Adrenal gland (tissue), 12 donors: ENCODE measurements around the gene ZSWIM5. TPM values are rescaled to one million over a fixed set of nuclear protein-coding genes. Genes with fewer than 3 reads are reported as not detected.
A peak's percentile ranks its signal among the peaks of the same experiment; 100 is the strongest.

Experiments
- DNase-seq, 7 donors: peaks; one replicate each; pipeline ENCODE4 v3.0.0-alpha.2; 2019 to 2020
- H3K27ac ChIP-seq, 5 donors: fragments of 200-600 bp; sonication (generic) in 4 of 5; 1 replicate in 3 of 5; 2 replicates in 2 of 5; pipeline versions ENCODE4 v1.5.1 to v1.8.0; 2016 to 2020; ENCODE audit warnings: mild to moderate bottlenecking in 1 of 5
- H3K27me3 ChIP-seq: fragments of 200-600 bp; 2 replicates; pipeline ENCODE4 v1.8.0; 2021
- H3K36me3 ChIP-seq, 2 donors: fragments of 200-600 bp; replicated peaks in 1 of 2; 1 replicate in 1 of 2; 2 replicates in 1 of 2; pipeline versions ENCODE4 v1.5.1 to v1.8.0; 2018 to 2022
- H3K4me1 ChIP-seq, 2 donors: fragments of 200-600 bp; replicated peaks in 1 of 2; 1 replicate in 1 of 2; 2 replicates in 1 of 2; pipeline versions ENCODE4 v1.5.1 to v1.8.0; 2018 to 2021
- H3K4me3 ChIP-seq, 4 donors: fragments of 200-600 bp; sonication (generic) in 3 of 4; one replicate each; pipeline ENCODE4 v1.5.1; 2016 to 2018
- H3K9me3 ChIP-seq, 3 donors: fragments of 200-600 bp; sonication (generic) in 1 of 3; replicated peaks in 1 of 3; 1 replicate in 2 of 3; 2 replicates in 1 of 3; pipeline versions ENCODE4 v1.5.1 to v1.8.0; 2016 to 2021
- CTCF ChIP-seq, 6 experiments: fragments of 450-650 bp in 4 of 6; fragments of 200-600 bp in 2 of 6; sonication (generic) in 1 of 6; IDR thresholded peaks; 1 replicate in 5 of 6; 2 replicates in 1 of 6; pipeline versions ENCODE4 v1.5.1 to v1.8.0; 2016 to 2021; ENCODE audit warnings: antibody characterized with exemption in 6 of 6, mild to moderate bottlenecking in 2 of 6, moderate library complexity in 1 of 6
- POLR2A ChIP-seq, 2 donors: fragments of 450-650 bp; IDR thresholded peaks; one replicate each; pipeline ENCODE4 v1.6.1; 2017; ENCODE audit warnings: antibody characterized with exemption in 2 of 2, mild to moderate bottlenecking in 2 of 2, moderate library complexity in 1 of 2
- WGBS, 4 donors: extraction: QIAGEN DNeasy Blood & Tissue Kit in 2 of 4; methylation state at CpG; one replicate each; pipeline versions ENCODE4 v1.1.5 to v1.1.7; 2013 to 2017; 5-methylcytosine and 5-hydroxymethylcytosine counted together
- intact Hi-C, 2 donors: fragments of 100-400 bp; cut with DNase I; formaldehyde crosslinking; loops; one replicate each; pipeline versions ENCODE4 v1.14.1 to v1.15.0; 2022 to 2023
- polyA plus RNA-seq, 3 donors: library from polyadenylated mRNA; stranded (reverse); fragments of 200-250 nt in 2 of 3; fragments of 350-450 nt in 1 of 3; fragmentation: Illumina TruSeq in 1 of 3; extraction: RNeasy Lipid Tissue Mini Kit (QIAGEN cat#74804) in 1 of 3; gene quantifications; one replicate each; pipeline ENCODE4 v1.2.3, GENCODE V29; 2013 to 2014
- total RNA-seq, 9 donors: library from RNA; depleted of rRNA in 4 of 9; stranded (reverse); fragments of >200 nt in 4 of 9; fragments of 120-200 nt in 1 of 9; fragmentation: NEBNext Ultra II Directional in 1 of 9; extraction: Animal tissue kit (Norgen Biotek cat#: 25700) in 1 of 9; gene quantifications; one replicate each; pipeline versions ENCODE4 v1.1.0 to v1.2.4, GENCODE V29; 2013 to 2023
- donor health status: healthy with polysubstance abuse.
- donor health status: Bipolar disorder and iron deficiency.
- donor health status: DM: yes; HTN: yes; CAD: no.
- donor health status: DM: no; HTN: no; CAD: no.
- donor health status: DM: no; HTN: no; CAD: no.
- donor health status: DM: yes; HTN: yes; CAD: no.

The ZSWIM5 gene
- total and polyA plus RNA-seq, 12 donors = 5.0 to 34.0 (median 18.7) TPM

GRCh38 chr1:45015683-45016082 lies 190.7 kb downstream of the ZSWIM5 start:
- Histone ChIP-seq H3K9me3 (no peaks in the 10 kb centered on the region), H3K27me3 (no peaks in the 10 kb centered on the region), H3K36me3 (peaks cover 0 to 10% of the 10 kb centered on the region in 2 donors), H3K4me1 (peaks cover 28 to 33% of the 10 kb centered on the region in 2 donors), H3K27ac (no peak overlapping the region), H3K4me3 (no peak overlapping the region)
- DNase-seq = peak in 1 of 7 donors; percentile 6
- WGBS, 4 donors = 66 to 79% (median 73%) methylated on average over 2 of the region's 2 CpGs
- intact Hi-C loops = loop anchor here (5.0 to 10.0 kb wide), 2 partner anchors 282 to 479 kb away; partner anchors contain the start of gene TESK2 (in 1 of the 2)
- TF ChIP-seq POLR2A (IDR thresholded peaks at IDR 0.05) (no peak), CTCF (IDR thresholded peaks at IDR 0.05) (no peak)

GRCh38 chr1:45014321-45015028 lies 191.9 kb downstream of the ZSWIM5 start:
- peak overlapping the region in 3 of 5 donors; percentile 28 to 70 (median 64) for H3K27ac ChIP-seq
- no peaks in the 10 kb centered on the region for H3K9me3 ChIP-seq
- intact Hi-C loops = loop anchor here (5.0 to 10.0 kb wide), 2 partner anchors 283 to 480 kb away; partner anchors contain the start of gene TESK2 (in 1 of the 2)
- peaks cover 0 to 13% of the 10 kb centered on the region in 2 donors for H3K36me3 ChIP-seq
- WGBS, 4 donors = 18 to 25% (median 24%) methylated on average over 5 to 6 of the region's 6 CpGs
- H3K4me1 ChIP-seq = peaks cover 38 to 44% of the 10 kb centered on the region in 2 donors
- peak; percentile 85 to 96 (median 91) for DNase-seq
- no peak overlapping the region for H3K4me3 ChIP-seq
- H3K27me3 ChIP-seq = no peaks in the 10 kb centered on the region
- TF ChIP-seq CTCF (IDR thresholded peaks at IDR 0.05) (peak; percentile 88 to 97 (median 92)), POLR2A (IDR thresholded peaks at IDR 0.05) (peak in 1 of 2 donors; percentile 20)

- H3K4me3 ChIP-seq = no peak overlapping the region
- intact Hi-C loops = loop anchor here in 1 of 2 donors (2.0 to 10.0 kb wide), 2 partner anchors 289 to 481 kb away; partner anchors contain the start of gene TESK2
- H3K9me3 ChIP-seq = no peaks in the 10 kb centered on the region
- WGBS, 4 donors = 76 to 84% (median 82%) methylated on average over 8 to 12 of the region's 12 CpGs
- peak in 2 of 7 donors; percentile 27 to 55 for DNase-seq
- peaks cover 38 to 49% of the 10 kb centered on the region in 2 donors for H3K4me1 ChIP-seq
- no peaks in the 10 kb centered on the region for H3K27me3 ChIP-seq
- peaks cover 0 to 21% of the 10 kb centered on the region in 2 donors for H3K36me3 ChIP-seq
- peak overlapping the region in 3 of 5 donors; percentile 92 to 94 (median 93) for H3K27ac ChIP-seq
- TF ChIP-seq POLR2A (IDR thresholded peaks at IDR 0.05) (no peak), CTCF (IDR thresholded peaks at IDR 0.05) (no peak)
These were observed 192.7 kb downstream of the ZSWIM5 start for GRCh38 chr1:45013551-45014209.
